K562 (cell line): ENCODE results near the gene CLEC2D. TPM values are rescaled to one million over a fixed set of nuclear protein-coding genes. Genes with fewer than 3 reads are reported as not detected.

Experiments used
- BRCA1 ChIP-seq, 2 experiments: fragments of 450-650 bp in 1 of 2; sonication (generic) in 1 of 2; formaldehyde crosslinking in 1 of 2; IDR thresholded peaks; 2 replicates each; pipeline versions ENCODE4 v1.5.0 to v1.6.1; 2017 to 2020; ENCODE audit warnings: mild to moderate bottlenecking in 1 of 2, missing genetic modification reagents in 1 of 2
- CTBP1 ChIP-seq: fragments of 450-650 bp; IDR thresholded peaks from 2 replicates; pipeline ENCODE4 v1.6.1; 2016; ENCODE audit warnings: borderline replicate concordance
- DACH1 ChIP-seq: fragments of 450-650 bp; IDR thresholded peaks from 2 replicates; pipeline ENCODE4 v1.6.1; 2018; ENCODE audit not compliant: partially characterized antibody
- EGR1 ChIP-seq: fragments of 450-650 bp; conservative IDR thresholded peaks from 2 replicates; pipeline ENCODE4 v1.6.1; 2017; ENCODE audit warnings: mild to moderate bottlenecking
- FOS ChIP-seq: IDR thresholded peaks from 3 replicates; pipeline ENCODE4 v1.6.1; 2011; ENCODE audit not compliant: insufficient read length; ENCODE audit errors: extremely low read depth
- FOXJ2 ChIP-seq: fragments of 200-800 bp; sonication (Bioruptor generic); IDR thresholded peaks from 2 replicates; pipeline ENCODE4 v1.6.1; 2016; ENCODE audit warnings: missing genetic modification characterization, missing compliant biosample characterization
- HNRNPLL ChIP-seq: fragments of 200-400 bp; formaldehyde crosslinking; IDR thresholded peaks from 2 replicates; pipeline ENCODE4 v1.6.1; 2017; ENCODE audit warnings: low read length, low read depth, mild to moderate bottlenecking; ENCODE audit not compliant: poor library complexity, severe bottlenecking
- KAT7 ChIP-seq: sonication (generic); formaldehyde crosslinking; IDR thresholded peaks from 2 replicates; pipeline ENCODE4 v1.8.0; 2022; ENCODE audit warnings: missing genetic modification reagents, mild to moderate bottlenecking, borderline replicate concordance
- MAZ ChIP-seq, 2 experiments: fragments of 450-650 bp in 1 of 2; sonication (generic) in 1 of 2; formaldehyde crosslinking; IDR thresholded peaks in 1 of 2; conservative IDR thresholded peaks in 1 of 2; 2 replicates each; pipeline versions ENCODE4 v1.4.0 to v1.5.0; 2020; ENCODE audit warnings: mild to moderate bottlenecking in 1 of 2, missing genetic modification reagents in 1 of 2
- MLX ChIP-seq, 2 experiments: fragments of 450-650 bp in 1 of 2; sonication (generic) in 1 of 2; formaldehyde crosslinking; conservative IDR thresholded peaks; 2 replicates each; pipeline versions ENCODE4 v1.4.0 to v1.8.1; 2020 to 2022; ENCODE audit warnings: mild to moderate bottlenecking in 1 of 2, missing genetic modification reagents in 1 of 2
- NFE2 ChIP-seq: IDR thresholded peaks from 2 replicates; pipeline ENCODE4 v1.6.1; 2014; ENCODE audit warnings: antibody characterized with exemption, low read depth
- NKRF ChIP-seq: fragments of 450-650 bp; IDR thresholded peaks from 2 replicates; pipeline ENCODE4 v1.6.1; 2016; ENCODE audit warnings: borderline replicate concordance
- OTX1 ChIP-seq: fragments of 450-650 bp; formaldehyde crosslinking; IDR thresholded peaks from 2 replicates; pipeline ENCODE4 v1.4.0; 2022; ENCODE audit warnings: mild to moderate bottlenecking
- SNRNP70 ChIP-seq: fragments of 200-400 bp; formaldehyde crosslinking; optimal IDR thresholded peaks from 2 replicates; pipeline ENCODE3; 2017; ENCODE audit warnings: low read depth, low read length
- YY1 ChIP-seq, 3 experiments: IDR thresholded peaks; 2 replicates each; pipeline ENCODE4 v1.6.1; 2011; ENCODE audit warnings: low read length in 2 of 3, mild to moderate bottlenecking in 2 of 3, moderate library complexity in 2 of 3, borderline replicate concordance in 1 of 3, control low read depth in 1 of 3, low read depth in 1 of 3; ENCODE audit not compliant: insufficient read depth in 3 of 3, insufficient replicate concordance in 2 of 3, control insufficient read depth in 1 of 3, insufficient read length in 1 of 3; ENCODE audit errors: extremely low read depth in 1 of 3
- ZBTB7A ChIP-seq: IDR thresholded peaks from 2 replicates; pipeline ENCODE4 v1.6.1; 2011; ENCODE audit warnings: low read depth, mild to moderate bottlenecking, low read length, moderate library complexity, borderline replicate concordance; ENCODE audit not compliant: control insufficient read depth
- ZNF124 ChIP-seq: sonication (generic); formaldehyde crosslinking; IDR thresholded peaks from 2 replicates; pipeline ENCODE4 v1.8.1; 2022; ENCODE audit warnings: missing genetic modification reagents
- ZNF143 ChIP-seq: sonication (generic); formaldehyde crosslinking; IDR thresholded peaks from 2 replicates; pipeline ENCODE4 v1.9.0; 2022; ENCODE audit warnings: mild to moderate bottlenecking, missing genetic modification reagents
- ZNF146 ChIP-seq: IDR thresholded peaks from one replicate; pipeline ENCODE4 v1.6.1; 2018; ENCODE audit warnings: missing compliant biosample characterization; ENCODE audit not compliant: unreplicated experiment
- ZNF282 ChIP-seq: sonication (generic); formaldehyde crosslinking; IDR thresholded peaks from 2 replicates; pipeline ENCODE4 v1.8.1; 2023; ENCODE audit warnings: missing genetic modification reagents
- ZNF347 ChIP-seq: fragments of 450-650 bp; formaldehyde crosslinking; IDR thresholded peaks from 2 replicates; pipeline ENCODE4 v1.4.0; 2020; ENCODE audit warnings: low read depth, mild to moderate bottlenecking, moderate library complexity
- ZNF398 ChIP-seq: fragments of 250-450 bp; sonication (Bioruptor Pico); IDR thresholded peaks from 2 replicates; pipeline ENCODE4 v1.8.0; 2021; ENCODE audit warnings: moderate library complexity, mild to moderate bottlenecking, inconsistent platforms
- ZNF764 ChIP-seq: fragments of 250-450 bp; sonication (Bioruptor Pico); IDR thresholded peaks from 2 replicates; pipeline ENCODE4 v1.4.0; 2020; ENCODE audit warnings: low read depth, mild to moderate bottlenecking, moderate library complexity
- polyA plus RNA-seq, 8 experiments: library from polyadenylated mRNA; depleted of rRNA in 4 of 8; stranded (reverse) in 5 of 8; unstranded in 3 of 8; fragments of >200 nt; fragmentation: Nextera tagmentation in 2 of 8; fragmentation: Illumina TruSeq in 1 of 8; extraction: Ambion mirVana in 2 of 8; extraction: Trizol in 1 of 8; gene quantifications; 2 replicates each; pipeline versions ENCODE4 v1.2.1 to v1.2.3, GENCODE V29; 2011 to 2014; ENCODE audit warnings: inconsistent platforms in 1 of 8, missing spikeins in 1 of 8
- total RNA-seq, 7 experiments: library from RNA; depleted of rRNA in 6 of 7; stranded (reverse); fragments of >200 nt in 6 of 7; fragmentation: Illumina TruSeq in 2 of 7; extraction: Trizol in 2 of 7; gene quantifications; 2 replicates each; pipeline versions ENCODE4 v1.2.1 to v1.2.3, GENCODE V29; 2011 to 2021; ENCODE audit warnings: low replicate concordance in 1 of 7

The CLEC2D gene
- total and polyA plus RNA-seq, 9 of the 15 experiments (the other 6 are each of a cell fraction or from before 2014, with no cell fraction given): 1.4 to 5.0 (median 2.2) TPM

- TF ChIP-seq ZNF282 (CRISPR knock-in tag): no peak
- TF ChIP-seq OTX1 (CRISPR knock-in tag): no peak
- TF ChIP-seq YY1 (IDR thresholded peaks at IDR 0.05; ENCODE audit: borderline replicate concordance in 1 of 3, control insufficient read depth in 1 of 3, extremely low read depth in 1 of 3, insufficient read depth in 3 of 3, insufficient read length in 1 of 3, insufficient replicate concordance in 2 of 3, low read depth in 1 of 3, low read length in 2 of 3): peak in 2 of 3 experiments; percentile 6 to 51
- no peak for TF ChIP-seq ZNF764 (CRISPR knock-in tag)
- no peak for TF ChIP-seq MLX (CRISPR knock-in tag; conservative IDR thresholded peaks at IDR 0.05)
- TF ChIP-seq MAZ (CRISPR knock-in tag; conservative IDR thresholded peaks at IDR 0.05 in 1 of 2, IDR thresholded peaks at IDR 0.05 in 1 of 2): peak; percentile 68 to 83
- TF ChIP-seq FOXJ2 (tag): no peak
- no peak for TF ChIP-seq ZNF398
- TF ChIP-seq CTBP1: 0 out of 2 replicates have a peak, but pooled peaks have one; percentile 11
- peak; percentile 81 for TF ChIP-seq EGR1
- peak; percentile 89 for TF ChIP-seq HNRNPLL
- no peak; the same call in 1 of the 2 replicates for TF ChIP-seq KAT7 (CRISPR knock-in tag)
- no peak for TF ChIP-seq DACH1
- no peak for TF ChIP-seq NKRF
- no peak for TF ChIP-seq ZNF124 (CRISPR knock-in tag)
- TF ChIP-seq SNRNP70: no peak
- no peak for TF ChIP-seq ZNF143 (CRISPR knock-in tag)
- no peak for TF ChIP-seq ZNF347 (CRISPR knock-in tag)
- peak; percentile 79; the same call in 1 of the 2 replicates for TF ChIP-seq ZBTB7A
- no peak for TF ChIP-seq BRCA1 (IDR thresholded peaks at IDR 0.05)
- no peak for TF ChIP-seq BRCA1 (CRISPR knock-in tag; IDR thresholded peaks at IDR 0.05)
- TF ChIP-seq ZNF146: no peak
- no peak for TF ChIP-seq FOS
- no peak for TF ChIP-seq NFE2
Measured at GRCh38 chr12:9647825-9648700, 21.4 kb upstream of the CLEC2D start (continued).
